ENCODE data around the gene ACSM2B.
"Not testable (repeated sequence)": the region's sequence is repeated elsewhere in the genome, so short reads cannot be mapped to it uniquely, and the experiment has no call there.

The ACSM2B gene

GRCh38 chr16:20576145-20576544 is at the start of gene ACSM2B:
ACSM2B (minus strand) TSS chr16:20576367; CDS start chr16:20564845, 11,522 bp downstream.
- not testable (repeated sequence) for H3K9me3 Mint-ChIP-seq

GRCh38 chr16:20624882-20625807 is 49.0 kb upstream of the ACSM2B start:
- ATAC-seq, result no peak
- H3K36me3 Mint-ChIP-seq (ENCODE audit: low read depth), result no peaks in the 10 kb centered on the region
- no peaks in the 10 kb centered on the region for H3K27me3 Mint-ChIP-seq
- no peak overlapping the region for H3K27ac Mint-ChIP-seq
- DNase-seq, result no peak
- H3K4me3 Mint-ChIP-seq, result no peak overlapping the region
- H3K9me3 Mint-ChIP-seq, result no peaks in the 10 kb centered on the region
- H3K4me1 Mint-ChIP-seq, result peaks cover 4% of the 10 kb centered on the region

More at GRCh38 chr16:20576145-20576544, at the start of gene ACSM2B:
- H3K27ac Mint-ChIP-seq; H3K27me3 Mint-ChIP-seq; H3K4me3 Mint-ChIP-seq; H3K36me3 Mint-ChIP-seq (ENCODE audit: low read depth); DNase-seq; H3K4me1 Mint-ChIP-seq; ATAC-seq: not testable (repeated sequence)

- Mint-ChIP-seq H3K36me3 (ENCODE audit: low read depth) (no peaks in the 10 kb centered on the region), H3K9me3 (no peaks in the 10 kb centered on the region), H3K27ac (no peak overlapping the region), H3K27me3 (no peaks in the 10 kb centered on the region), H3K4me1 (peaks cover 4% of the 10 kb centered on the region), H3K4me3 (no peak overlapping the region)
- ATAC-seq (no peak), DNase-seq (no peak)
Measured at GRCh38 chr16:20624205-20624604, 48.0 kb upstream of the ACSM2B start.

GRCh38 chr16:20622498-20622870 is 46.3 kb upstream of the ACSM2B start:
- Mint-ChIP-seq H3K4me3 (no peak overlapping the region), H3K9me3 (no peaks in the 10 kb centered on the region), H3K36me3 (ENCODE audit: low read depth) (no peaks in the 10 kb centered on the region), H3K27ac (no peak overlapping the region), H3K4me1 (no peaks in the 10 kb centered on the region), H3K27me3 (peaks cover 3% of the 10 kb centered on the region)
- ATAC-seq (no peak), DNase-seq (no peak)

- Mint-ChIP-seq H3K9me3 (no peaks in the 10 kb centered on the region), H3K27ac (no peak overlapping the region), H3K27me3 (peaks cover 3% of the 10 kb centered on the region), H3K4me1 (no peaks in the 10 kb centered on the region), H3K36me3 (ENCODE audit: low read depth) (no peaks in the 10 kb centered on the region), H3K4me3 (no peak overlapping the region)
- DNase-seq, result no peak
- no peak for ATAC-seq
Measured at GRCh38 chr16:20621406-20621805, 45.2 kb upstream of the ACSM2B start.

- ATAC-seq, result no peak
- no peaks in the 10 kb centered on the region for H3K4me1 Mint-ChIP-seq
- H3K9me3 Mint-ChIP-seq, result no peaks in the 10 kb centered on the region
- H3K4me3 Mint-ChIP-seq, result no peak overlapping the region
- DNase-seq, result no peak
- no peak overlapping the region for H3K27ac Mint-ChIP-seq
- peaks cover 3% of the 10 kb centered on the region for H3K27me3 Mint-ChIP-seq
- no peaks in the 10 kb centered on the region for H3K36me3 Mint-ChIP-seq (ENCODE audit: low read depth)
Measured at GRCh38 chr16:20620770-20621169, 44.6 kb upstream of the ACSM2B start.

- Mint-ChIP-seq H3K27ac (no peak overlapping the region), H3K27me3 (peaks cover 3% of the 10 kb centered on the region), H3K36me3 (ENCODE audit: low read depth) (no peaks in the 10 kb centered on the region), H3K4me3 (no peak overlapping the region), H3K9me3 (no peaks in the 10 kb centered on the region), H3K4me1 (no peaks in the 10 kb centered on the region)
- DNase-seq (no peak), ATAC-seq (no peak)
Measured at GRCh38 chr16:20620003-20620402, 43.8 kb upstream of the ACSM2B start.

- no peaks in the 10 kb centered on the region for H3K9me3 Mint-ChIP-seq
- no peak for ATAC-seq
- H3K27me3 Mint-ChIP-seq, result peaks cover 9% of the 10 kb centered on the region
- no peak overlapping the region for H3K4me3 Mint-ChIP-seq
- H3K27ac Mint-ChIP-seq, result no peak overlapping the region
- no peaks in the 10 kb centered on the region for H3K36me3 Mint-ChIP-seq (ENCODE audit: low read depth)
- DNase-seq, result no peak
- H3K4me1 Mint-ChIP-seq, result no peaks in the 10 kb centered on the region
Measured at GRCh38 chr16:20617271-20617670, 41.1 kb upstream of the ACSM2B start.

- Mint-ChIP-seq H3K27me3 (peaks cover 26% of the 10 kb centered on the region), H3K36me3 (ENCODE audit: low read depth) (no peaks in the 10 kb centered on the region), H3K9me3 (no peaks in the 10 kb centered on the region), H3K4me1 (no peaks in the 10 kb centered on the region), H3K4me3 (no peak overlapping the region), H3K27ac (no peak overlapping the region)
- ATAC-seq (no peak), DNase-seq (no peak)
Measured at GRCh38 chr16:20614186-20615141, 38.3 kb upstream of the ACSM2B start.

- Mint-ChIP-seq H3K4me1 (no peaks in the 10 kb centered on the region), H3K36me3 (ENCODE audit: low read depth) (no peaks in the 10 kb centered on the region), H3K27ac (no peak overlapping the region), H3K27me3 (peaks cover 26% of the 10 kb centered on the region), H3K9me3 (no peaks in the 10 kb centered on the region), H3K4me3 (no peak overlapping the region)
- DNase-seq (no peak), ATAC-seq (no peak)
Measured at GRCh38 chr16:20613481-20614185, 37.5 kb upstream of the ACSM2B start.

- Mint-ChIP-seq H3K27me3 (peaks cover 23% of the 10 kb centered on the region), H3K9me3 (no peaks in the 10 kb centered on the region), H3K4me3 (no peak overlapping the region), H3K27ac (no peak overlapping the region), H3K4me1 (no peaks in the 10 kb centered on the region), H3K36me3 (ENCODE audit: low read depth) (no peaks in the 10 kb centered on the region)
- no peak for DNase-seq
- no peak for ATAC-seq
Measured at GRCh38 chr16:20612551-20613480, 36.6 kb upstream of the ACSM2B start.

- no peak overlapping the region for H3K27ac Mint-ChIP-seq
- no peaks in the 10 kb centered on the region for H3K36me3 Mint-ChIP-seq (ENCODE audit: low read depth)
- DNase-seq (no peak), ATAC-seq (no peak)
- no peaks in the 10 kb centered on the region for H3K4me1 Mint-ChIP-seq
- H3K4me3 Mint-ChIP-seq, result no peak overlapping the region
- no peaks in the 10 kb centered on the region for H3K9me3 Mint-ChIP-seq
- H3K27me3 Mint-ChIP-seq, result peaks cover 25% of the 10 kb centered on the region
Measured at GRCh38 chr16:20611975-20612481, 35.9 kb upstream of the ACSM2B start.

- ATAC-seq, result no peak
- Mint-ChIP-seq H3K27ac (no peak overlapping the region), H3K9me3 (no peaks in the 10 kb centered on the region), H3K27me3 (peaks cover 25% of the 10 kb centered on the region), H3K36me3 (ENCODE audit: low read depth) (no peaks in the 10 kb centered on the region), H3K4me1 (no peaks in the 10 kb centered on the region), H3K4me3 (no peak overlapping the region)
- no peak for DNase-seq
Measured at GRCh38 chr16:20611350-20611902, 35.3 kb upstream of the ACSM2B start.
